ENCODE results near the gene PTPRE. TPM values are rescaled to one million over a fixed set of nuclear protein-coding genes. Genes with fewer than 3 reads are reported as not detected.

PTPRE gene
- total RNA-seq, 2 donors from 2014 or later = 6.5 to 8.9 TPM

- no peak for ATAC-seq
- intact Hi-C loops (cut with DNase I) = no loop called here
- no peak for TF ChIP-seq POLR2A (IDR thresholded peaks at IDR 0.05)
- TF ChIP-seq CTCF (IDR thresholded peaks at IDR 0.05) = no peak
- 82% methylated on average over 10 to 12 of the region's 12 CpGs for WGBS, 2 donors
- Histone ChIP-seq H3K9me3 (no peaks in the 10 kb centered on the region), H3K27ac (no peak overlapping the region), H3K36me3 (replicated peaks in 1 of 2; ENCODE audit: insufficient read depth in 1 of 2, low read depth in 2 of 2) (no peaks in the 10 kb centered on the region), H3K27me3 (no peaks in the 10 kb centered on the region), H3K4me3 (no peak overlapping the region), H3K4me1 (peaks cover under 1% of the 10 kb centered on the region)
- no peak for DNase-seq
These were observed 20.4 kb upstream of the PTPRE start for GRCh38 chr10:127886371-127887051.

GRCh38 chr10:127887541-127888415 is 19.1 kb upstream of the PTPRE start:
- no peaks in the 10 kb centered on the region for H3K36me3 ChIP-seq (replicated peaks in 1 of 2; ENCODE audit: insufficient read depth in 1 of 2, low read depth in 2 of 2)
- no peaks in the 10 kb centered on the region for H3K9me3 ChIP-seq
- TF ChIP-seq POLR2A (IDR thresholded peaks at IDR 0.05) (no peak), CTCF (IDR thresholded peaks at IDR 0.05) (no peak)
- H3K27me3 ChIP-seq = no peaks in the 10 kb centered on the region
- no peak overlapping the region for H3K4me3 ChIP-seq
- WGBS, 2 donors = 65 to 76% methylated on average over 12 to 16 of the region's 16 CpGs
- H3K27ac ChIP-seq = no peak overlapping the region
- no peaks in the 10 kb centered on the region for H3K4me1 ChIP-seq
- DNase-seq = no peak
- ATAC-seq = no peak
- intact Hi-C loops (cut with DNase I) = no loop called here

- WGBS, 2 donors = 77 to 82% methylated on average over 13 of the region's 13 CpGs
These were observed 18.2 kb upstream of the PTPRE start for GRCh38 chr10:127888521-127889312.

More at GRCh38 chr10:127888521-127889312, 18.2 kb upstream of the PTPRE start:
- TF ChIP-seq POLR2A (IDR thresholded peaks at IDR 0.05) (no peak), CTCF (IDR thresholded peaks at IDR 0.05) (no peak)
- intact Hi-C loops (cut with DNase I) = no loop called here
- ATAC-seq (no peak), DNase-seq (no peak)
- Histone ChIP-seq H3K27ac (peak overlapping the region in 1 of 4 donors; percentile 46), H3K4me1 (no peaks in the 10 kb centered on the region), H3K27me3 (no peaks in the 10 kb centered on the region), H3K9me3 (no peaks in the 10 kb centered on the region), H3K36me3 (replicated peaks in 1 of 2; ENCODE audit: insufficient read depth in 1 of 2, low read depth in 2 of 2) (no peaks in the 10 kb centered on the region), H3K4me3 (no peak overlapping the region)

Data from body of pancreas (tissue), 4 donors.